Stimulated activated CD4-positive, alpha-beta T cell treated with anti-CD3 and anti-CD28 coated beads, Interleukin-1b, Interleukin-23, amount 100 ng/mL, for 24 hours (primary cell): Measurements from ENCODE around the gene BTBD17.

Experiments used
- DNase-seq, 4 experiments: peaks; one replicate each; pipeline ENCODE4 v3.0.0-alpha.2; 2020; ENCODE audit warnings: low read depth in 4 of 4, low spot score in 1 of 4

The BTBD17 gene

DNA sequence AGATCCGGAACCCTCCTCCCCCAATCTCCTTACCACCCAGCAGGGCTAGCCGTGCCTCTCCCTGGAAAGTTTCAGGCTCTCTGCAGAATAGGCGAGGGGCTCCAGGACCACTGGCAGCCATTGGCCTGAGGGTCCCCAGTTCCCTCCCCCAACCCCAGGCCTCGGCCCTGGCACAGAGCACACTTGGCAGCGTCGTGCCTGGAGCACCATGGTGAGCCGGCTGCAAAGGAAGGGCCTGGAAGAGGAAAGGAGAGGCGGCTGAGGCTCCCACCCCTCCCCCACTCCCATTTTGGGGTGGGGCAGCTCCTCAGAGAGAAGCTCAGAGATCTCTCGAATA is 369 bp upstream of the BTBD17 start:
- DNase-seq = no peak

DNA sequence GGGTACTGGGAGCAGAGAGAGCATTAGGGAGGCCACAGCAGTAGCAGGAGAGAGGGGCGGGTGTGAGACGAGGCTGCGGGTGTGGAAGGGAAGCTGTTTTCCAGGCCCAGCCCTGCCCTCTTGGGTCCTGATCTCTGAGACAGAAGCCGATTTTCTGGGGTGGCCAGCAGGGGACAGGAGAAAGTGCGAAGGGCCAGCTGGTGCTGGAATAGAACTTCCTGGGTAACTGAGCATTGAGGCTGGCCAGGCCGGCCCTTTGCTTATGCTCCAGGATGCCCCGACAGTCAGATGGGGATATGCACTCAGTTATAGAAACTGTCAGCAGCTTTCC is 804 bp downstream of the BTBD17 start:
- no peak for DNase-seq

DNA sequence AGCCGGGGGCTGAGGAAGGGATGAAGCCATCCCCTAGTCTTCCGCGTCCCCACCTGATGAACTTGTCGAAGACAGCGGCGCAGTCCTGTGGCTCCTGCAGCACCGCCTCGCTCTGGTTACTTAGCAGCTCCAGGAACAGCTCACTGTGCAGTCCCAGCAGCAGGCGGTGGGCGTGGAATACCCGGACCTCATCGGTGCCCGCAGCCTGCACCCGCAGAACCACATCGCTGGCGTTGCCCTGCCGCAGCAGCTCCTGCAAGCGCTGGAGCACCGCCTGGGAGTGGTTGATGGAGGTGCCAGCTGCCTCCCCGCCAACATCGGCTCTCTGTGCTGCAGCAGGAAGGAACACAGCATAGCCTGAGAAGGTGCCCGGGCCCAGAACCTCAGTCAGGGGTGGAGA is 1.8 kb downstream of the BTBD17 start:
- DNase-seq = no peak

GRCh38 chr17:74358697-74359096 is 3.0 kb downstream of the BTBD17 start:
- no peak for DNase-seq

GRCh38 chr17:74357466-74357809 is 4.2 kb downstream of the BTBD17 start:
- no peak for DNase-seq

GRCh38 chr17:74356646-74357465 is 4.8 kb downstream of the BTBD17 start:
- no peak for DNase-seq

DNA sequence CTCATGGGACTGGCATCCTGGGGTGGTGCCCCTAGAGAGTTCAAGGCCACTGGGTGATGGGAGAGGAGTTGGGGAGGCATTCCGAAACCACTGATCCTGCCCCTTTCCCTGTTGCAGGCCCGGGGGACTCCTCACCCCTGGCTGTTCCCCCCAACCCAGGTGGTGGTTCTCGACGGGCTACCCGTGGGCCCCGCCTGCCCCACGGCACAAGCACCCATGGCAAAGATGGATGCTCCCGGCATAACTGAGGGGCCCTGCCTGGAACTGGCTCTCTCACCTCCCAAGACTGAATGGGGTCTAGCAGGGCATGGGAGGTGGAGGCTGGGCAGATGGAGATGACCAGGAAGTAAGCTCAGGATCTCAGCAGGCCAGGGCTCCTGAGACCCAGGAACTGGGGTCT is 6.6 kb downstream of the BTBD17 start:
- no peak for DNase-seq

DNA sequence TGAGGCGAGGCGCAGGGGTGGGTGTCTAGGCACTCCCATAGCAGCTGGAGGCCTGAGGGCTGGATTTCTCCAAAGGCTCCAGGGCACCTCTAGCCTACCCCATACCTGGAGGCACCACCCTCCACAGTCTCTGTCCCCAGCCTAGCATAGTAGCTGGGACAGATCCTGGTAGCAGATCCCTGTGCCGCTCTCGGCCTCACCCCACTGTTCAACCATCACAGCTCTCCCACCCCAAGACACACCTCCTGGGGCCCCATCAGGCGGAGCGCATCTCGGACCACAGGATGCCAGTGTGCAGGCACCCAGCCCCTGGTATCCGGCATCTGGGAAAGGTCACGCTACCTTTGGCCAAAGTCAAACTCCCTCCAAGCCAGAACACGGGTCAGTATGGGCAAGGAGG is 7.1 kb downstream of the BTBD17 start:
- no peak for DNase-seq

- DNase-seq = peak in 2 of 4 experiments; percentile 46 to 60
Observed at GRCh38 chr17:74354123-74354522, 7.5 kb downstream of the BTBD17 start.

GRCh38 chr17:74353446-74354060 is 8.1 kb downstream of the BTBD17 start:
- no peak for DNase-seq

- DNase-seq = no peak
Observed at GRCh38 chr17:74351552-74352210, 10.0 kb downstream of the BTBD17 start.

- DNase-seq = no peak
Observed at GRCh38 chr17:74350486-74350885, 11.2 kb downstream of the BTBD17 start.

GRCh38 chr17:74349120-74349519 is 12.5 kb downstream of the BTBD17 start:
- DNase-seq = no peak

GRCh38 chr17:74347646-74348045 is 14.0 kb downstream of the BTBD17 start:
- DNase-seq = no peak

GRCh38 chr17:74345433-74346241 is 16.0 kb downstream of the BTBD17 start:
- DNase-seq = no peak

DNA sequence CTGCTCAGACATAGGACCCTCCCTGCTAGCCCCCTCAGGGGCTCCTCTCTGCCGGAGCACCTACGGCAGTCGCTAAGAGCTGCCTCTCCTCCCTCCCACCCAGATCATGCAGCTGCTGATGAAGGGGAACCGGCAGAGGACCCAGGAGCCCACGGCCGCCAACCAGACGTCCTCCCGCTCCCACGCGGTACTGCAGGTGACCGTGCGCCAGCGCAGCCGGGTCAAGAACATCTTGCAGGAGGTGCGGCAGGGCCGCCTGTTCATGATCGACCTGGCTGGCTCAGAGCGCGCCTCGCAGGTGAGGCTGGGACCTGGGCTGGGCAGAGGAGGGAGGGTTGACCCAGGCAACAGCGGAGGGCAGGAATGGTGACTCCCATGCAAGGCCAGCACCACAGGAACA is 17.0 kb downstream of the BTBD17 start:
- no peak for DNase-seq

DNA sequence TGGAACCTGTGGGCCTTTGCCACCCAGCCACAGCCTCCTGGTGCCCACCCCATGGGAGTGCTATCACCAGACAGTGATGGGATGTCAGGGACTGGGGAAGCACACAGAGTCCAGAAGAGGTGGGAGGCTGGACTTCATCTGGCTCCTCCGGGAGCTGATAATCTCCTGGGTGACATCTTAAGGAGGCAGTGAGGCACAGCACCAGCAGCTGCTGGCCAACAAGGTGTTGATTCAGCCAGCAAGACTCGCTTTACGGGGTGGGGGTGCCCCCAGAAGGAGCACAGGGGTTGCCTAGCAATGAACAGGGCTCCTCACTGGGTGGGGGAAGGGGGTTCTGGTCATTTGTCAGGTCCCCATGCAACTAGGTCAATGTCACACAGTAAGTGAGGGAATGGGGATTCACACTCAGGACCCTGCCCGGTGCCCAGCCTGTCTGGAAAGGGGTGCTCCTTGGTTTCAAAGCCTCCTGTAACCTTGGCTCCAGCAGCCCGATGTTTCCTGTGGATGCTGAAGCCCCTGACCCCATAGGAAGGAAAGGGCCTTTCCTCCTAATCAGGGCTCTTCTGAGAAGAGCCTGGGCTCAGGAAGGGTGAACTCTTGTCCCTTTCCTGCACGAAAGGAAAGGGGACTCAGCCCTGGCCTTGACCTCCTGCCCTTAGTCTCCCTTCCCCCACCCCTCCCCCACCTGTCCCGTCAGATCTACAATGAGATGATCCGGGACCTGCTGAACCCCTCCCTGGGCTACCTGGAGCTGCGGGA is 18.0 kb downstream of the BTBD17 start:
- DNase-seq = no peak

GRCh38 chr17:74343121-74343520 is 18.5 kb downstream of the BTBD17 start:
- no peak for DNase-seq

DNA sequence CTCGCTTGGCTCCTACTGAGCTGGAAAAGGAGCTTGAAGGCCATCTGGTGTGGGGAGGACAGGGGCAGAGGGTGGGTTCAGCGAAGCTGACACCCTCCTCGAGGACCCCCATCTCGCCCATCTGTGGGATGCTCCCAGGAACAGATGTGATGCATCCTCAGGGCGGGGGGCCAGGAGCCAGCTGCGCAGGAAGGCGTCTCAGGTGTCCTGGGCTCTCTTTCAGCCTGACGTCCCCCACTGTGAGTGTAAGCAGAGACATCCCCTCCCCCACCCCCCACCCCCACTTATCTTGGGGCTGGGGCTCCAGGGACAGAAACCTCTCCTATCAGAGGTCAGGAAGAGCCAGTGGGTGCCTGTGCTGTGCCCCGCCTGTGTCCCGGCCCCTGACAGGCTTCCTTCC is 19.4 kb downstream of the BTBD17 start:
- DNase-seq = no peak

GRCh38 chr17:74340470-74341023 is 21.1 kb downstream of the BTBD17 start:
- no peak for DNase-seq
